ENCODE data around the gene PXN.
"Not testable (repeated sequence)": the region's sequence is repeated elsewhere in the genome, so short reads cannot be mapped to it uniquely, and the experiment has no call there.

Gene PXN

DNA sequence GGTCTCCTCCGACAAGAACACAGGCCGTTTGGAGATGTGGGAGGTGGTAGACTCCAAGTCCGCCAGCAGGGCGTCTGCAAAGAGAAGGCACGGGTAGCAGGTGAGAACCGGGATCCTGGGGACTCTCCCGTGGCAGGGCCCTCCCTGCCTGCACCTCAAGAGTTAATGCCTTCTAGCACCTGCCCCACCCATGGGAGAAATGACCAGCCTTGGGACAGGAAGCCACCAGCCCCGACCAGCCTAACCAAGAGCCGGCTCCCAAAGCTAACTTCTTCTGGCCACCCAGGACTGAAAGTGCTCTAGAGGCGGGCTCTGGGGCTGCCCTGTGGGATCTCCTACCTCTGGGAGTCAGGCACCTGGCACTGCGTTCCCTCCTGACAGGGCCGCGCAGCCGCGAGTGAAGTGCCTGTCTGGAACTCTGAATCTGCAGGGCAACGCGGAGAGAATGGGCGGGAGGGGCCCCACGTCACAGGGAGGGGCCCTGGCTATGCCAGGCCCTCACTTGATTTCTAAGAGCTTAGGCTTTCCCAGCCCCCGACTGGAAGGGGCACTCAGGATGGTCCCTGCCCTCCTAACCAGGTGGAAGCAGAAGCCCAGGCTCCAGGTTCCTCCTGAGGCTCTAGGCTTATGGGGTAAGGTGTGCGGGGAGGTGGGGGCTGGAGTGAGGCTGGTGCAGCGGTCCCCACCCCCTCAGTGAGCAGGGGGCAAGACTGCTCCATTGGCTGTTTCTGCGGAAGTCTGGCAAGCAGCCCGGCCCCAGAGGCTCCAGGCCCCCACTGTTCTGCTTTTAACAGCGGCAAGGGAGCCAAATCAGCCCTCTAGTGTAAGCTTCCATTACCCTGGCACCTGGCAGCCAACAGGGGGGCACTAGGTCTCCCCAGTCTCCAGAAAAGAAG is 41.0 kb downstream of the PXN start:
- no peak for DNase-seq

DNA sequence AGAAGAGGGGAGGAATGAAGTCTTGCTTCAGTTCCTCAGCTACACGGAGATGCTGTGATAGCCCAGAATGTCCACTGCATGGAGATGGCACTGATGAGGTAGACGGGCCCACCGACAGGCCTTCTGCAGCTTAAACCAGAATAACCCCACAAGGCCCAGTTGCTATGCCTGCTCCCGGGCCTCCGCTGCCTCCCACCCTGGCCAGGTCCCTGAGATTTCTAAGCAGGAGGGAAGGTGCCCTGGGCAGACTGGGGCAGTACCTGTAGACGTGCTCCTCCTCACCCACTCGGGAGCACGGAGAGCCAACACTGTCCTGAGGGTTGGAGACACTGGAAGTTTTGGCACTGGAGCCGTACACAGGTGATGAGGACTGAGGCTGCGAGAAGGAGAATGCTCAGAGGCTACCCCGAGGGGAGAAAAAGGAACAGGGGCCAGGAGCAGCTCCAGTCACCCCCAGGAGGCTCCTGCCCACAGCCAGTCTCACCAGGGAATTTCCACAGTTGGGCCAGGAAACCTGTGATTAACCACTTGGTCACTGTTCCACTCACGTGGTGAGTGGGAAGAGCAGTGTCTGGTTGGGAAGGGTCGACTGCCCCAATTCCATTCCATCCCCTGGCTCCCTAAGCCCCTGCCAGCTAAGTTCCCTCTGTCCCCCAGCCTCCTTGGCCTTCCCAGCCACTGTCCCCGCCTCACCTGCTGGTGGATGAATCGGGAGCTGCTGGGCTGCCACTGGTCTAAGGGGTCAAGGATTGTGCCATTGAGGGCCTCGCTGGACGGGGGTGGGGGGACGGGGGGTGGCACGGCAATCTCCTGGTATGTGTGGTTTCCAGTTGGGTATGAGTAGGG is 41.8 kb downstream of the PXN start:
- no peak for DNase-seq

DNA sequence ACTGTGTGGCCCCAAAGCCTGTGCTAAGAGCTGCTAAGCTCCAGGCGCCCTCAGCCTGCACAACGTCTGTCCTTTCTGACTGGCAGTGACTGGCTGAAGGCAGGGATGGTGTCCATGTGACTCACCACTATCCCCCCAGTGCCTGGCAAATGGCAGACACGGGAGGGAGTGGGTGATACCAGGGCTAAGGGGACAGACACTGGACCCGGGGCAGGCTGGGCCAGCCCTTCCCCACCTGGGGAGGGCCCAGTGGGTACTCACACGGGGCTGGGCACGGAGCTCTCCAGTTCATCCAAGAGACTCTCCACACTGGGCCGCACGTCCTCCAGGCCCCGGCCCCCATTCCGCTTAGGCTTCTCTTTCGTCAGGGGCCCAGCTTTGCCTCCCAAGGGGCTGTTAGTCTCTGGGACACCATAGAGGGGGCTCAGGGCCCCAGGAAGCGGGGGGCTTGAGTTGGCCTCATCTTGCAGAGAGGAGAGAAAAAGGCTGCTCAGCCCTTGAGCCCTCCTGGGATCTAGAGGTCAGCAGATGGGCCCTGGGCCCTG is 43.2 kb downstream of the PXN start:
- DNase-seq: no peak

DNA sequence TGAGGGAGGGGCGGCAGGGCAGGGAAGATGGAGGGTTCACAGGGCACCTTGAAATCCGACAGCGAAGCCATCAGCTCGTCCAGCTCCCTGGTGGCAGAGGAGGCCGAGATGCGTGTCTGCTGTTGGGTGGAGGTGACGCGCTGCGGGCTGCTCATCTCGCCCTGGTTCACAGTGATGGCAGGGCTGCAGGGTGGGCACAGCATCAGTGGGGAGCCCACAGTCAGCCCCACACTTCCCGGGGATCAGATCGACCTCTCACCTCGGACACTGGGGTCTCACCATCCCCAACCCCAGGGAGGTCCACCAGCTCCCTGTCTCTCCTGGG is 44.0 kb downstream of the PXN start:
- DNase-seq: no peak

DNA sequence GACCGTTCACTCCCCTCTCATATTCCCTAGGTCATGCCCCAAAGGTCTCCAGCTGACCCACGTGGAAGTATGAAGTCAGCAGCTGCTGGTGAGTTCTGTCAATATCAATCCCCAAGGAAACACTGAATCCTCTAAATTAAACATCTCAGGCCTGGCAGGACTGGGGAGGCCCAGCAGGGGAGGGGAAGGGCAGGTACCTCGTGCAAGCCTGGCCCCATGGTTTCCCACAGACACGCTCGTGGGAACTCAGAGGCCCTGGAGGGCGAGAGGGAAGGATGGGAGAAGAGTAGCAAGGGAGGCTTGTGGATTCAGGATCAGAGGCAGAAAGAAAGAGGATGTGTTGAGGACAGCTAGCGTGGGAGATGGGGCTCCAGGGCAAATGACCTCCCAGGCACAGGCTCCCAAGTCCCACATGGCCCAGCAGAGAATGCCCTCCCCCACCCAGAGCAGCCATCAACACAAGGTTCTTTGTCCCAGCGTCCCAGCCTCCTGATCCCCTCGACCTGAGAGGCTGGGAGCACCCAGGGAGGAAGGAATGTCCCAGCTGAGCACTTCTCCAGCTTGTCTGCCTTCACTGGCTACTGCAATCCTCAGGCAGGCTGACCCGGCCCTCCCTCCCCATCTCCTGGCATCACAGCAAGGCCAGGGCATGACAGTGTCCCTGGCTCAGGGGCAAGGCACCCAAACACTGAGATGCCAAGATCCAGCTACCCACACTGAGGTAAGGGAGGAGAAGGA is 44.5 kb downstream of the PXN start:
- no peak for DNase-seq

DNA sequence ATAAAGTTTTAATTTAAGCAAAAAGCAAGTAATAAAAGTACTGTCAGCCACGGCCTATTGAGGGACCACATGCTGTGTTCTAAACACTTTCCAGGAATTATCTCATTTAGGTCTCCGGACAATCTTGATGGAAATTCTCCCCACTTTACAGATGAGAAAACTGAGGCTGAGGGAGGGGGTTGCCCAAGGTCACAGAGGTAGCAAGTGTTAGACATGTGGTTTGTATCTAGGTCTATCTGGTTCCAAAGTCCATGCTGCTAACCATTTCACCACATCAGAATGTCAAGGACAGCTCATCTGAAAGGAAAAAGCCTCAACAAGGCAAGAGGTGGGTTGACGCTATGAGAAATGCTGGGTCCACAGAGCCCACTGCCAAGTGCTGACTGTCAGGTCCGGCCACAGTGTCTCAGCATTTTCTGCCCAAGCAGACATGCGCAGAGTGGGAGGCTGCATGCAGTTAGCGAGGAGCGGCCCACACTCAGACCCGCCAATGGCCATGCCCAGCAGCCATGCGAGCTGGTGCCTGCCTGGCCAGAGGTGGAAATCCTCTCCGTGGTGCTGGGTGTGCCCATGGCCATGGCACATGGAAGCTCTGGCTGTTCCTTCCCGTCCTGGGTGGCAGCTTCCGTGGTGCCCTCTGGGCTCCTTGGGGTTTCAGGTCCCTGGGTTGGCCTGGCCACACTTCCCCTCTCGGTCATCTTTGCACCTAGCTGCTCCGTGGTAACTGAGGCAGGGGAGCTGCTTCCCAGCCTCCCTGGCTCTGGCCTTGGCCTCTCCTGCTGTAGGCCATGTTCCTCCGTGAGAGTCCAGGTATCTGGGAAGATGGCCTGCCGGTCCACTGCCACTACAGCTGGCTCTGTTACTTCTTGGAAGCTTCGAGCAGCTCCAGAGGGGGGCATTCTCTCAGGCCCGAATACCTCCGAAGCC is 46.6 kb downstream of the PXN start:
- DNase-seq: no peak

DNA sequence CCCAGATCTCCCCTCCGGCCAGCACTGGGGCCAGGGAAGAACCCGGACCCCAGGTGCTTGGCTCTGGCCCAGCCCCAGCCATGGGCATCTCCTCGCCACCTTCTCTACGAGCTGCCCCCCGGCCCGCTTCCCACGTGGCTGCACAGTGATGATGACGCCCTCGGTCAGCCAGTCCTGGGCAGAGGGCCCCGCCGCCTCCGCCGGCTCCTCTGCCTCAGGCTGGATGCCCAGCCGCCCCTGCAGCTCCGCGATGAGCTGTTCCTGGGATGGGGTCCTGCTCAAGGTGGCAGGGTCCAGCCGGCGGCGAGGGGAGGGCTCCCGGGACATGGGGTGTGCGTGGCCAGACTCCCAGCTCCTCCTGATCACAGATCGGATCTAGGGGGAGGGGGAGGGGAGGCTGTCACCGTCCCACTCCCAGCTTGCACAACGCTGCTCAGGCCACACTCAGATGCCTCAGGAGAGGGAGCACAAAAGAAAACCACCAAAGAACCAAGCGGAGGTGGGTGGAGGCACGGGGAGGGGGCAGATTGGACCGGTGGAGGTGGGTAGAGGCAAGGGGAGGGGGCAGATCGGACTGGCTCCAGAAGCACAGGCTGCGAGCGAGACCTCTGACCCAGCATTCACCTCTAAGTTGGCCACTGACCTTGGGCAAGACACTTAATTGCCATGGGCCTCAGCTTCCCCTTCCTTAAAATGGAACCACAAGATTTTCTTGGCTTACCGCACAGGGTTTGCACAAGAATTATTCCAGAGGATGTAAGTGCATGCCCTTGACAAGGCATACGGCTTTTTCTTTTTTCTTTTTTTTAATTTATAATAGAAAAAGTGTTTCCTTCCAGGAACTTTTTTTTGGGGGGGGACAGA is 48.6 kb downstream of the PXN start:
- DNase-seq: no peak

DNA sequence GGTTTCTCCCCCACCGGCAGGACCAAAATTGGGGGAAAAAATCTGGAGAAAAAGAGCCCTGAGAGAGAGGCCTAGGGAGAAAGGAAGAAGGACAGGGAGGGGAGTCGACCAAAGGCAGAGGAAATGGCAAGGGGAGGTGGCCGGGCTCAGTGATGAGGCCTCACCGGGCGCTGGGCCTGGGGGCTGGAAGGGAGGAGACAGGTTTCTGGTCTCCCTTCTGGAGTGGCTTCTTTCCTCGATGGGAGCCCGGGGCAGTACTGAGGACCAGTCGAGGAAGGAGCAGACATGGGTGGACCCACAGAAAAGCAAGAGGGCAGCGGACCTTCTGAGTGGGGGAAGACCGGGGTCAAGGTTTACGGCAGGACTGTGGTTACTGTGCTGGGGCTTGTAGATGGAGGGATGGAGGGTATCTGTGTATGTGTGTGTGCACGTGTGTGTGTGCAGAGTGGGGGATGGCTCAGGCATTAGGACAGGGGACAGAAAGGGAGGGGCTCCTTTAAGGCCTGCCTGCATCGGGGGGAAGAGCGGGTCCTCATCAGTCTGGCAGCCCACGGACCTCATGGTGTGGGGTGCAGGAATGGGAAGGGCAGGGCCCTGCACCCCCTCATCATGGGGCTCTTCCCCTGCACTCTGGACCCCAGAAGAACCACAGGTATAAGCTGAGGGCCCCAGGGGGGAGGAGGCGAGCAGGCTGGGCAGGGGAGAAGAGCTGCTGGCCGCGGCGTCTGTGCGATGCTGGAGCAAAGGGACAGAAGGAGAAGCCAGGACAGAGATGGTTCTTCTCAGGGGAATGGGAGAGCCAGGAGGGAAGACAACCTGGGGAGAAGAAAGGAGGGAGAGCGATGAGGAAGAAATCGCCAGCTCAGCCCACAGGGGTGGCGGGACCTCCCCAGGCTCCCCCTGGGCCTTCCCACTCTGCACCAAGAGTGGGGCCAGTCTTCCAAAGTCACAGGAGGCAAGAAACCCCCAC is 49.5 kb downstream of the PXN start:
- DNase-seq: no peak

DNA sequence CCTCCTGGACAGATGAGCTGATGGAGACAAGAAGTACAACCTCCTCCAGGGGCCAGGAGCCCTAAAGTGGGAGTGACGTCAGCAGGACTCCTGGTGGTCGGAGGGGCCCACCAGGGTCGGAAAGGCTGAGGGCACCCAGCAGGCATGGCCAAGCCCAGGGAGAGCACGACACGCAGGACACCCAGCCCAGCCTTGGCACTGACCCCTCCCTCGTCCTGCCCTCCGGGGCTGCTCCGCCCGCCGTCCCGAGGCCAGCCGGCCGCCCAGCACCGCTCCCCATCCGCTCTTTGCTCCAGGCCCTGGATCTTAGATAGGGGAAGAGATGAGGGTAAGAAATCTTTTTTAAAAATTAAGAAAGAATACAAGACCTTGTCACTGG is 50.2 kb downstream of the PXN start:
- DNase-seq: no peak

DNA sequence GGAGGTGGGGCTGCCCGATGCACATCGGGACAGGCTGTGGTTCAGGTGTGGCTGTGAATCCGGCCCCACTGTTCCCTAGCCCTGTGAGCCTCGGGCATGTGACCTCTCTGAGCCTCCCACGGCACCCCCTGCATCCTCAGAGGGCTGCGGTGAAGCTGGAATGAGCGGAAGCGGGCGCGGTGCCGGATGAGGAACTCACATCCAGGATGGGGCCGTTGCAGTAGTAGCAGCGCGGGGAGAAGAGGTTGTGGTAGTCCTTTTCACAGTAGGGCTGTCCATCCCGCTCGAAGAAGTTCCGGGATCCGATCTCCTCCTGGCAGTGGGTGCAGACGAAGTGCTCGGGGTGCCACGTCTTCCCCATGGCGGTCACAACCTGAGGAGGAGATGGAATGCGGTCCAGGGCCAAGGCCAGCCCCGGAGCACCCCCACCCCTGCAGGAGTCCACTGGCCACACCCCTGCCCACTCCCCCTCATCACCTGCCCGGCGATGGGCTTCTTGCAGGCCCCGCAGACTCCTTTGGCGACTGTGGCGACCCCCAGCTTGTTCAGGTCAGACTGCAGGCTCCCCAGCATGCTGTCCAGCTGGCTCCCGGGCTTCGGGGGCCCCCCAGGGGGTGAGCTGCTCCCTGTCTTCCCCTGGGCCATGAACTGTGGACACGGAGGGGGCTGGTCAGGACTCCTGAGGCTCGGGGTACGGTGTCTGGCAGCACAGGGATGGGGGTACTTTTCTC is 50.7 kb downstream of the PXN start:
- DNase-seq: no peak

DNA sequence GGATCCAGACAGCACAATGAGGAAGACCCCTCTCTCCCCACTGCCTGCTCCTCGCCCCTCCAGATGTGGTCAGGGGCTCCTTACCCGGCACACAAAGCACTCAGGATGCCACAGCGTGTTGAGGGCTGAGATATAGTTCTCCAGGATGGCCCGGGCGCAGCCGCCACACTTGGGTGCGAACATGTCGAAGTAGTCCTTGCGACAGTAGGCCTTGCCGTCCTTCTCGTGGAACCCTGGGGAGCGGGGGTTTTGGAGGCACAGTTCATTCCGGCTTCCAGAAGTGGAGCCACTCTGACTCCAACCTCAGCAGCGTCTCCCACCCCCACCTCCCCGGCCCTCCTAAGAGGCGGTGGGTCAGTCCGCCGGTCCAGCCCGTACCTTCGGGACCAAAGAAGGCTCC is 51.8 kb downstream of the PXN start:
- no peak for DNase-seq

DNA sequence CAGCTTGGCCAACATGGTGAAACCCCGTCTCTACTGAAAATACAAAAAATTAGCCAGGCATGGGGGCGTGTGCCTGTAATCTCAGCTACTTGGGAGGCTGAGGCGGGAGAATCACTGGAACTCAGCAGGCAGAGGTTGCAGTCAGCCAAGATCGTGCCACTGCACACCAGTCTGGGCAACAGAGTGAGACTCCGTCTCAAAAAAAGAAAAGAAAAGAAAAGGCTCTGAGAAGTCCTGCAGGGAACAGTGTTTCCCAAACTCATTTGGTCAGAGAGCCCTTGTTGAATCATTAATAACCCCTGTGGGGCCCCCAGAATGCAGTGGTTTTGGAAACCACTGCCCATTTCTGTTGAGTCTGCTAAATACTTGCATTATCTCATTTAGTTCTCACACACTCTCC is 52.3 kb downstream of the PXN start:
- DNase-seq: not testable (repeated sequence)

DNA sequence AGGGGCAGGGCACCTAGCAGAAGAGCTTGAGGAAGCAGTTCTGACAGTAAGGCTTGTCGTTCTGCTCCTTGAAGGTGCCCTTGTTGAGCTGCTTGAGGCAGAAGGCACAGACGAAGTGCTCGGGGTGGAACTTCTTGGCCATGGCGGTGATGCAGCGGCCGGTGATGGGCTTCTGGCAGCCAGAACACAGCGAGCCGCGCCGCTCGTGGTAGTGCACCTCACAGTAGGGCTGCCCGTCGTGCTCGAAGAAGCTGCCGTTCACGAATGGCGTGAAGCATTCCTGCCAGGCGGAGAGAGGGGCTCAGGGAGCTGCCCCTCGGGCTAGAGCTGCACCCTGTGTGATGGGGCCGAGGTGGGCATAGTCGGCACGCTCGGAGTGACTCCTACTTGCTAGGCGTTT is 53.2 kb downstream of the PXN start:
- no peak for DNase-seq

DNA sequence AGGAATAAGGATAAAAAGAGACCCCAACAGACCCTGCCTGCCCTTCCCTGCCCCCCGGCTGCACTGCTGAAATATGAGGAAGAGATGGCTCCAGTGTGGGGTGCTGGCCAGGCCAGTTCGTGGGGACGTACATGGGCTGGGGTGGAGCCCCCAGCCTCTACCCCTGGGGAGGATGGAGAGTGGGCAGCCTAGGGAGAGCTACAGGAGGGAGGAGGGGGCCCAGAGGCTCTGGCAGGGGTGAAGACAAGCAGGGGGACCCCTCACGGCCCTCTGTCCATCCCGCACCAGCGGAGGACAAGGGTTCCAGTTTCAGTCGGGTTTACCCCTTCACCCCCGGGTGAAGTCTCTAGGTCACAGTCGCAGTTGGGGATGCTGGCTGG is 53.6 kb downstream of the PXN start:
- no peak for DNase-seq

DNA sequence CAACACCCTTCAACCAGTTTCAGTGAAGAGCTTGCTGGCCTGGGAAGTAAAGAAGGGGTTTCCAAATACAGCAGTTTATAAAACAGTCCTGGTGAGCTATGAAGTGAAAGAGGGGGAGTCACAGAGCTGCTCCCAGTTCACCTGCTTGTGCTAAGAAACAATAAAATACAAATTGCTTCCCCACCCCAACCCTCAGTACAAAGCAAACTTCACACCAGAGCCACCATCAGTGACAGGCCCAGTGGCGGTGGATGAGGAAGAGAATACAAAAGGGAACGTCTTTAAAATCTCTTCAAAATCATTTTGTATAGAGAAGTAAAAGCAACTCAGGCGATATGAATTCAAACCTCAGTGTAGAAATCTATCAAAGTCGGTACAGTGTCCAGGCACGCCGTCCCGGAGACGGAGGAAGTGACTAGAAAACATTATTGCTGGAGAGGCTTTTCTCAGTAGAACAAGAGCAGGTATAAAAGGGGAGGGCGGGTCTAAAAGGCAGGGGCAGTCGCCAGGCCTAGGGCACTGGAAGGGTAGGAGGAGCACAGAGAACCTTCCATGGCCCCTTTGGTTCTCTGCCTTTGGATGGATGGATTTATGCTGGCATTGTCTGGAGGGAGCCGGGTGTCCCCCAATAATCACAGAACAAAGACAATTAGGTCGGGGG is 54.2 kb downstream of the PXN start:
- DNase-seq: no peak

DNA sequence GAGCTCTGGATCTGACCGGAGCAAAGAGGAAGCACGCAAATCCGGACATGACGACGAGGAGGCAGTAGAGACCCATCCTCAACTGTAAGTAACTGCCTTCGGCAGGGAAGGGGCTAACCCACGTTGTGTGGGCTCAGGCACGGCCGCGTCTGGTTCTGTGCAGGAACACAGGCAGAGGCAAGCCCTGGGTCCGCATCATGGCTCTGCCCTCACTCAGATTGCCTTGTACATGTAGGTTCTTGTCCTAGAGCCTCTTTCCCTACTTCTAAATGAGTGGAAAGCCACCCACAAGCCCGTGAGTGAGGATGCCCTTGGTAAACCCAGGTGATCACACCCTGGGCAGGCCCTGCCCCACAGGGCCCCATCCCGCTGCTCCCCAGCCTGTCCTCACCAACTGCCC is 55.7 kb downstream of the PXN start:
- DNase-seq: no peak

DNA sequence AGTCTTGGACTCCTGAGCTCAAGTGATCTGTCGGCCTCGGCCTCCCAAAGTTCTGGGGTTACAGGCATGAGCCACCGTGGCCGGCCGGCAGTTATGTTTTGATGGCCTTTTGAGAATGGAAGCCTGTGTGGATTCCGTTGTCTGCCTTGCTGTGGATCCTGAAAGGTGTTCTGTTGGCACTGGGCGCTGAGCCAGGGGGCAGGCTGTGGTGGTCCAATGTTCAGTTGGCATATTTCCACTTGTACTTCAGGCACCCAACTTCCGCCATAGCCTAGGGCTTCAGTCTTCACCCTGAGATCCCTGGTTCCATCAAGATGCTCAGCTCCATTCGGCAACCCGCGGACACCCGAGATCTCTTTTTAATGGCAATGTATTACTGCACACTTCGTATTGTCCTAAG is 58.3 kb downstream of the PXN start:
- DNase-seq: no peak

DNA sequence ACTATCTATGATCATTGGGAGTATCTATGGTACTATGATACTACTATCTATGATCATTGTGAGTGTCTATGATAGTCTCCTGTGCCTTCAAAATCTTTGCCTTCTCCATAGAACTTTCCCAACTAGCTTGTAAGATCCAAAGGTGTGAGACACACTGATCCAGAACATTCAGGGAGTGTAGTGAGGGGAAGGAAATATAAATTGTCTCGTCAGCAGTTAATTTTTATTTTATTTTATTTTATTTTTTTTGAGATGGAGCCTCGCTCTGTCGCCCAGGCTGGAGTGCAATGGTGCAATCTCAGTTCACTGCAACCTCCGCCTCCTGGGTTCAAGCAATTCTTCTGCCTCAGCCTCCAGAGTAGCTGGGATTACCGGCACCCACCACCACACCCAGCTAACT is 58.7 kb downstream of the PXN start:
- DNase-seq: not testable (repeated sequence)

DNA sequence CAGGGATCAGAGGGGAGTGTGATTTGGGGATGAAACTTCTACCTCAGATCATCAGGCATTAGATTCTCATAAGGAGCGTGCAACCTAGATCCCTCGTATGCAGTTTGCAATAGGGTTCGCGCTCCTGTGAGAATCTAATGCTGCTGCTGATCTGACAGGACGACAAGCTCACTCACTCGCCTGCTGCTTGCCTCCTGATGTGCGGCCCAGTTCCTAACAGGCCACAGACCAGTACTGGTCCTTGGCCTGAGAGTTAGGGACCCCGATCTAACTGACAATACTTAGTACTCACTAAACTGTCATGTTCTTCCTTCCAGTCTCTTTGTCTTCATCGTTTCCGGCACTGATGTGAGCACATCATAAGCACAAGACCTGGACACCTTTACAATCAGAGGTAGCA is 59.3 kb downstream of the PXN start:
- DNase-seq: no peak
